Panc1 (cell line): ENCODE results near the gene SH3GL1. TPM values are rescaled to one million over a fixed set of nuclear protein-coding genes. Genes with fewer than 3 reads are reported as not detected.

Source experiments
- ATAC-seq: fragments of 200-7000 bp; cut with Tn5 transposase; 2 replicates; pipeline ENCODE4 v1.9.1; 2020; ENCODE audit warnings: mild to moderate bottlenecking, moderate library complexity
- BruUV-seq: library from RNA; stranded (reverse); fragments of 400-500 nt; replicated peaks from 2 replicates; lab custom pipeline; 2021; lab: Mats Ljungman, UMichigan
- CTCF ChIA-PET: fragments of 300-600 bp; sonication (Branson Sonifier 250); formaldehyde crosslinking; loops from one replicate; lab custom pipeline; 2022; ENCODE audit warnings: antibody characterized with exemption; lab: Charles Lee
- POLR2A ChIA-PET: fragments of 300-600 bp; sonication (Branson Sonifier 250); formaldehyde crosslinking; loops from one replicate; lab custom pipeline; 2022; ENCODE audit warnings: antibody characterized with exemption; lab: Charles Lee
- DNase-seq: peaks from one replicate; pipeline ENCODE4 v3.0.0-alpha.2; 2010; ENCODE audit warnings: low read depth, low spot score
- H3K27ac ChIP-seq: 2 replicates; pipeline ENCODE4 v1.5.1; 2011; ENCODE audit warnings: mild to moderate bottlenecking, low read length, inconsistent platforms
- H3K27me3 ChIP-seq: fragments of 200-500 bp; sonication (Bioruptor generic); 2 replicates; pipeline ENCODE4 v1.6.0; 2014; ENCODE audit warnings: low read length, inconsistent platforms; ENCODE audit not compliant: control insufficient read depth, insufficient read depth
- H3K36me3 ChIP-seq: fragments of 200-500 bp; sonication (Bioruptor generic); 2 replicates; pipeline ENCODE4 v1.5.1; 2014; ENCODE audit warnings: inconsistent platforms, mild to moderate bottlenecking, low read length, moderate library complexity; ENCODE audit not compliant: control insufficient read depth, insufficient read depth
- H3K4me1 ChIP-seq: 2 replicates; pipeline ENCODE4 v1.5.1; 2011; ENCODE audit warnings: inconsistent platforms, mild to moderate bottlenecking, low read length, moderate library complexity; ENCODE audit not compliant: control insufficient read depth, insufficient read depth
- H3K4me3 ChIP-seq, 2 experiments: 2 replicates each; pipeline ENCODE4 v1.5.1; 2011 to 2012; ENCODE audit warnings: low read depth in 2 of 2, low read length in 2 of 2, mild to moderate bottlenecking in 2 of 2, inconsistent platforms in 1 of 2, moderate library complexity in 1 of 2
- H3K9me3 ChIP-seq: fragments of 200-500 bp; sonication (Bioruptor generic); 2 replicates; pipeline ENCODE4 v1.5.1; 2014; ENCODE audit warnings: low read depth, mild to moderate bottlenecking, inconsistent platforms, low read length, moderate library complexity; ENCODE audit not compliant: control insufficient read depth, insufficient read depth
- CTCF ChIP-seq: fragments of 450-650 bp; IDR thresholded peaks from 2 replicates; pipeline ENCODE4 v1.5.1; 2017; ENCODE audit warnings: mild to moderate bottlenecking
- POLR2AphosphoS5 ChIP-seq: IDR thresholded peaks from 2 replicates; pipeline ENCODE4 v1.6.1; 2012; ENCODE audit warnings: mild to moderate bottlenecking, low read depth, low read length, moderate library complexity
- SIN3A ChIP-seq: IDR thresholded peaks from 2 replicates; pipeline ENCODE4 v1.6.1; 2012; ENCODE audit warnings: low read depth, mild to moderate bottlenecking, low read length, moderate library complexity, borderline replicate concordance; ENCODE audit not compliant: insufficient read depth
- TCF7L2 ChIP-seq: IDR thresholded peaks from 2 replicates; pipeline ENCODE4 v1.6.1; 2011; ENCODE audit warnings: mild to moderate bottlenecking, low read depth, low read length, inconsistent platforms
- in situ Hi-C: cut with HindIII; loops from 2 replicates; pipeline ENCODE4 v1.10.0; 2016; ENCODE audit warnings: low sequenced_read_pairs, low pct_unique_long_range_greater_than_20kb
- intact Hi-C: fragments of 100-400 bp; cut with micrococcal nuclease; formaldehyde crosslinking; loops from one replicate; pipeline ENCODE4 v1.10.0; 2022; ENCODE audit not compliant: unreplicated experiment
- total RNA-seq: library from RNA; stranded (reverse); gene quantifications from one replicate; pipeline ENCODE4 v1.2.1, GENCODE V29; 2021; ENCODE audit not compliant: unreplicated experiment
- TF ChIP-seq, protein P1 (sequence below), 2 experiments: IDR thresholded peaks; 2 replicates each; pipeline ENCODE4 v1.6.1; 2011 to 2012; ENCODE audit warnings: low read depth in 2 of 2, control low read depth in 1 of 2, low read length in 1 of 2, mild to moderate bottlenecking in 1 of 2, moderate library complexity in 1 of 2; ENCODE audit not compliant: insufficient read depth in 1 of 2

Gene SH3GL1
- total RNA-seq, 1 experiment from 2014 or later = 57.1 TPM

- ChIA-PET POLR2A (interaction anchor here (0.6 kb wide), 1 partner anchor 55 kb away, joined by 11 read pairs; the partner anchor contains the start of gene UBXN6), CTCF (interaction anchor here (0.6 kb wide), 2 partner anchors 16 to 262 kb away, joined by 3 to 5 read pairs; no protein-coding TSS in a partner anchor)
- peak; percentile 92 for DNase-seq
- H3K4me1 ChIP-seq = peaks cover 10% of the 10 kb centered on the region
- H3K4me3 ChIP-seq = peak within 1 kb of the TSS; percentile 84 to 86
- TF ChIP-seq POLR2AphosphoS5 (0 out of 2 replicates have a peak, but pooled peaks have one; percentile 20), SIN3A (peak; percentile 88; the same call in 1 of the 2 replicates), CTCF (no peak)
- TF ChIP-seq, protein P1, sequence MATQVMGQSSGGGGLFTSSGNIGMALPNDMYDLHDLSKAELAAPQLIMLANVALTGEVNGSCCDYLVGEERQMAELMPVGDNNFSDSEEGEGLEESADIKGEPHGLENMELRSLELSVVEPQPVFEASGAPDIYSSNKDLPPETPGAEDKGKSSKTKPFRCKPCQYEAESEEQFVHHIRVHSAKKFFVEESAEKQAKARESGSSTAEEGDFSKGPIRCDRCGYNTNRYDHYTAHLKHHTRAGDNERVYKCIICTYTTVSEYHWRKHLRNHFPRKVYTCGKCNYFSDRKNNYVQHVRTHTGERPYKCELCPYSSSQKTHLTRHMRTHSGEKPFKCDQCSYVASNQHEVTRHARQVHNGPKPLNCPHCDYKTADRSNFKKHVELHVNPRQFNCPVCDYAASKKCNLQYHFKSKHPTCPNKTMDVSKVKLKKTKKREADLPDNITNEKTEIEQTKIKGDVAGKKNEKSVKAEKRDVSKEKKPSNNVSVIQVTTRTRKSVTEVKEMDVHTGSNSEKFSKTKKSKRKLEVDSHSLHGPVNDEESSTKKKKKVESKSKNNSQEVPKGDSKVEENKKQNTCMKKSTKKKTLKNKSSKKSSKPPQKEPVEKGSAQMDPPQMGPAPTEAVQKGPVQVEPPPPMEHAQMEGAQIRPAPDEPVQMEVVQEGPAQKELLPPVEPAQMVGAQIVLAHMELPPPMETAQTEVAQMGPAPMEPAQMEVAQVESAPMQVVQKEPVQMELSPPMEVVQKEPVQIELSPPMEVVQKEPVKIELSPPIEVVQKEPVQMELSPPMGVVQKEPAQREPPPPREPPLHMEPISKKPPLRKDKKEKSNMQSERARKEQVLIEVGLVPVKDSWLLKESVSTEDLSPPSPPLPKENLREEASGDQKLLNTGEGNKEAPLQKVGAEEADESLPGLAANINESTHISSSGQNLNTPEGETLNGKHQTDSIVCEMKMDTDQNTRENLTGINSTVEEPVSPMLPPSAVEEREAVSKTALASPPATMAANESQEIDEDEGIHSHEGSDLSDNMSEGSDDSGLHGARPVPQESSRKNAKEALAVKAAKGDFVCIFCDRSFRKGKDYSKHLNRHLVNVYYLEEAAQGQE (IDR thresholded peaks at IDR 0.05; ENCODE audit: insufficient read depth in 1 of 2, low read depth in 2 of 2, low read length in 1 of 2) = no peak
- BruUV-seq = no TSS peak
- in situ Hi-C loops = no loop called here
- peaks cover 2% of the 10 kb centered on the region; the same call in 1 of the 2 replicates for H3K36me3 ChIP-seq
- peak within 1 kb of the TSS; percentile 86 for H3K27ac ChIP-seq
- intact Hi-C loops = loop anchor here (5.0 kb wide), 1 partner anchor 35 kb away; no protein-coding TSS in a partner anchor
- no peaks in the 10 kb centered on the region for H3K27me3 ChIP-seq
- peak; percentile 96 for ATAC-seq
- H3K9me3 ChIP-seq = no peaks in the 10 kb centered on the region
Measured at GRCh38 chr19:4402171-4403004, 2.0 kb upstream of the SH3GL1 start, which contains the start of gene CHAF1A. TSS of gene CHAF1A (plus strand) at chr19:4402640. CDS start at chr19:4402763, 123 bp downstream.

- intact Hi-C loops = loop anchor here (5.0 kb wide), 1 partner anchor 34 kb away; no protein-coding TSS in a partner anchor
- H3K27me3 ChIP-seq = no peaks in the 10 kb centered on the region
- BruUV-seq = no TSS peak
- peak overlapping the region; percentile 86 for H3K27ac ChIP-seq
- TF ChIP-seq TCF7L2 (no peak), POLR2AphosphoS5 (no peak), CTCF (no peak), SIN3A (no peak)
- TF ChIP-seq, protein P1 (IDR thresholded peaks at IDR 0.05; ENCODE audit: insufficient read depth in 1 of 2, low read depth in 2 of 2, low read length in 1 of 2) = no peak
- DNase-seq = no peak
- peaks cover 2% of the 10 kb centered on the region; the same call in 1 of the 2 replicates for H3K36me3 ChIP-seq
- ChIA-PET POLR2A (no interaction called here), CTCF (no interaction called here)
- H3K4me1 ChIP-seq = peaks cover 10% of the 10 kb centered on the region
- H3K9me3 ChIP-seq = no peaks in the 10 kb centered on the region
- in situ Hi-C loops = no loop called here
- peak overlapping the region; percentile 68 to 84 for H3K4me3 ChIP-seq
- ATAC-seq = no peak
Measured at GRCh38 chr19:4401769-4402170, 1.4 kb upstream of the SH3GL1 start.
